Measurements from ENCODE around the gene BEX3.

DNA sequence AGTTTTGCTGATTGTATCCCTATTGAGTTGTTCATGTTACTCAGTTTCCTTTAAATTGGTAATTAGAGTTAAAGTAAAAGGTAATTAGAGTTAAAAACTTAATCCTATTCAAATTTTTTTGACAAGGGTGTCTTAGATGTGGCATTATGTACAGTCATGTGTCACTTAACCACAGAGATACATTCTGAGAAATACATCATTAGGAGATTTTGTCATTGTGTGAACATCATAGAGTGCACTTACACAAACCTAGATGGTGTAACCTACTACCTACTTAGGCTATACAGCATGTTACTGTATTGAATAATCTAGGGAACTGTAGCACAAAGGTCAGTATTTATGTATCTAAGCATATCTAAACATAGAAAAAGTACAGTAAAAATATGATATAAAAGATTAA, 39.2 kb downstream of the BEX3 start:
- TF ChIP-seq, protein P1, sequence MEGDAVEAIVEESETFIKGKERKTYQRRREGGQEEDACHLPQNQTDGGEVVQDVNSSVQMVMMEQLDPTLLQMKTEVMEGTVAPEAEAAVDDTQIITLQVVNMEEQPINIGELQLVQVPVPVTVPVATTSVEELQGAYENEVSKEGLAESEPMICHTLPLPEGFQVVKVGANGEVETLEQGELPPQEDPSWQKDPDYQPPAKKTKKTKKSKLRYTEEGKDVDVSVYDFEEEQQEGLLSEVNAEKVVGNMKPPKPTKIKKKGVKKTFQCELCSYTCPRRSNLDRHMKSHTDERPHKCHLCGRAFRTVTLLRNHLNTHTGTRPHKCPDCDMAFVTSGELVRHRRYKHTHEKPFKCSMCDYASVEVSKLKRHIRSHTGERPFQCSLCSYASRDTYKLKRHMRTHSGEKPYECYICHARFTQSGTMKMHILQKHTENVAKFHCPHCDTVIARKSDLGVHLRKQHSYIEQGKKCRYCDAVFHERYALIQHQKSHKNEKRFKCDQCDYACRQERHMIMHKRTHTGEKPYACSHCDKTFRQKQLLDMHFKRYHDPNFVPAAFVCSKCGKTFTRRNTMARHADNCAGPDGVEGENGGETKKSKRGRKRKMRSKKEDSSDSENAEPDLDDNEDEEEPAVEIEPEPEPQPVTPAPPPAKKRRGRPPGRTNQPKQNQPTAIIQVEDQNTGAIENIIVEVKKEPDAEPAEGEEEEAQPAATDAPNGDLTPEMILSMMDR (IDR thresholded peaks at IDR 0.05; ENCODE audit: low read depth, low read length, poor library complexity, severe bottlenecking), result no peak
- TF ChIP-seq EZH2phosphoT487 (IDR thresholded peaks at IDR 0.05; ENCODE audit: borderline replicate concordance, low read length), result no peak
